ENCODE data around the gene TLN1. TPM values are rescaled to one million over a fixed set of nuclear protein-coding genes. Genes with fewer than 3 reads are reported as not detected.

TLN1 gene
- total RNA-seq, 3 donors from 2014 or later (not counting 1 experiment from before 2014, with no cell fraction given) = 509 to 552 (median 528) TPM

- no peaks in the 10 kb centered on the region for H3K9me3 Mint-ChIP-seq
- H3K4me1 Mint-ChIP-seq = peaks cover 14 to 34% of the 10 kb centered on the region in 2 donors
- Histone ChIP-seq H3K4me1 (ENCODE audit: control insufficient read depth, insufficient read depth, low read length) (peaks cover 27% of the 10 kb centered on the region), H3K9me3 (ENCODE audit: control insufficient read depth, insufficient read depth, low read length) (no peaks in the 10 kb centered on the region), H3K27me3 (ENCODE audit: control insufficient read depth, insufficient read depth, low read length) (no peaks in the 10 kb centered on the region), H3K4me3 (ENCODE audit: low read length) (no peak overlapping the region), H3K27ac (ENCODE audit: low read length) (no peak overlapping the region), H3K36me3 (ENCODE audit: control insufficient read depth, insufficient read depth, low read length) (peaks cover 72% of the 10 kb centered on the region)
- ATAC-seq = no peak
- no peaks in the 10 kb centered on the region for H3K27me3 Mint-ChIP-seq (ENCODE audit: low read depth in 2 of 2)
- 93% methylated on average over 2 of the region's 2 CpGs for WGBS (ENCODE audit: insufficient coverage)
- peak overlapping the region in 1 of 2 donors; percentile 21 for H3K27ac Mint-ChIP-seq
- intact Hi-C loops (cut with micrococcal nuclease) = no loop called here
- DNase-seq = no peak
- H3K4me3 Mint-ChIP-seq = no peak overlapping the region
- TF ChIP-seq, protein P1, sequence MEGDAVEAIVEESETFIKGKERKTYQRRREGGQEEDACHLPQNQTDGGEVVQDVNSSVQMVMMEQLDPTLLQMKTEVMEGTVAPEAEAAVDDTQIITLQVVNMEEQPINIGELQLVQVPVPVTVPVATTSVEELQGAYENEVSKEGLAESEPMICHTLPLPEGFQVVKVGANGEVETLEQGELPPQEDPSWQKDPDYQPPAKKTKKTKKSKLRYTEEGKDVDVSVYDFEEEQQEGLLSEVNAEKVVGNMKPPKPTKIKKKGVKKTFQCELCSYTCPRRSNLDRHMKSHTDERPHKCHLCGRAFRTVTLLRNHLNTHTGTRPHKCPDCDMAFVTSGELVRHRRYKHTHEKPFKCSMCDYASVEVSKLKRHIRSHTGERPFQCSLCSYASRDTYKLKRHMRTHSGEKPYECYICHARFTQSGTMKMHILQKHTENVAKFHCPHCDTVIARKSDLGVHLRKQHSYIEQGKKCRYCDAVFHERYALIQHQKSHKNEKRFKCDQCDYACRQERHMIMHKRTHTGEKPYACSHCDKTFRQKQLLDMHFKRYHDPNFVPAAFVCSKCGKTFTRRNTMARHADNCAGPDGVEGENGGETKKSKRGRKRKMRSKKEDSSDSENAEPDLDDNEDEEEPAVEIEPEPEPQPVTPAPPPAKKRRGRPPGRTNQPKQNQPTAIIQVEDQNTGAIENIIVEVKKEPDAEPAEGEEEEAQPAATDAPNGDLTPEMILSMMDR (IDR thresholded peaks at IDR 0.05) = no peak
- peaks cover 23% of the 10 kb centered on the region for H3K36me3 Mint-ChIP-seq
Measured at GRCh38 chr9:35723426-35723825, 8.6 kb downstream of the TLN1 start.

- peaks cover 98% of the 10 kb centered on the region for H3K36me3 ChIP-seq (ENCODE audit: control insufficient read depth, insufficient read depth, low read length)
- H3K9me3 ChIP-seq (ENCODE audit: control insufficient read depth, insufficient read depth, low read length) = no peaks in the 10 kb centered on the region
- Mint-ChIP-seq H3K27me3 (ENCODE audit: low read depth in 2 of 2) (no peaks in the 10 kb centered on the region), H3K4me3 (no peak overlapping the region), H3K4me1 (peaks cover 7 to 40% of the 10 kb centered on the region in 2 donors), H3K27ac (peak overlapping the region; percentile 58 to 63), H3K36me3 (peaks cover 34% of the 10 kb centered on the region), H3K9me3 (no peaks in the 10 kb centered on the region)
- H3K27ac ChIP-seq (ENCODE audit: low read length) = peak overlapping the region; percentile 29
- no peak overlapping the region for H3K4me3 ChIP-seq (ENCODE audit: low read length)
- intact Hi-C loops (cut with micrococcal nuclease) = no loop called here
- no peak for ATAC-seq
- peaks cover 3% of the 10 kb centered on the region for H3K4me1 ChIP-seq (ENCODE audit: control insufficient read depth, insufficient read depth, low read length)
- no peak for DNase-seq
- WGBS (ENCODE audit: insufficient coverage) = 96% methylated on average over 4 of the region's 4 CpGs
- H3K27me3 ChIP-seq (ENCODE audit: control insufficient read depth, insufficient read depth, low read length) = no peaks in the 10 kb centered on the region
- TF ChIP-seq, protein P1 (IDR thresholded peaks at IDR 0.05) = no peak
Measured at GRCh38 chr9:35719546-35719945, 12.4 kb downstream of the TLN1 start.

DNA sequence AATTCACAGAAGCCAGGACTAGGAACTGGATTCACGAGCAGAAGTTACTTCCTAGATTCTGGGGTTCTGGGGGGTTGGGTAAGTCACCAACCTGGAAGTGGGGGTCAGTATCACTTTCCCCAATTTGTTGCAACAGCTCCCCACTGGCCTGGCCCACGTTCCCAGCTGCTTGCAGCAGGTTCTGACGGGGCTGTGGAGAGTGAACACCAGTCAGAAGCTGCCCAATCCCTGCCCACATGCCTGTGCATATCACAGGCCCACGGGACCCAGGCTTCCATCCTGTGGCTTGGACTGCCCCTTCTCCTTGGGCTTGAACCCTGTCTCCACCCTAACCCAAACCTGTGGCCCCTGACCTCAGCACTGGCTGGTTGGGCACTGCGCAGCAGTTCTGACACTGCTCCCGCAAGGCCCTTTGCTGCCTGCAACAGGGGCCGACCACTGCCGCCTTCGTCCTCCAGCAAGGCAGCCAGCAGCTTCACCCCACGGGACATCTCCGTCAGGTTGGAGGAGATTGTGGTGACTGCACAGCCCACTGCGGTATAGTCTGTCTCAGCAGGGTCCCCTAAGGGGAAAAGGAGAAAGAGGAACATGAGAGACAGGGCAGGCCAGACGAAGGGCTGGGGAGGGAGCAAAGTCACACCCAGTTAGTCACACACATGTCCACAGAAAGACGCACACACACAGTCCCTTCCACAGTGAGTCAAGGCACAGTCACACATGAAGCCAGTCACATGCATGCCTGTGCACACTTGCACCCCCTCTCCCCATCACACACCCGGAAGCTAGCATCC is 13.1 kb downstream of the TLN1 start:
- H3K4me3 Mint-ChIP-seq = no peak overlapping the region
- Histone ChIP-seq H3K36me3 (ENCODE audit: control insufficient read depth, insufficient read depth, low read length) (peaks cover 98% of the 10 kb centered on the region), H3K9me3 (ENCODE audit: control insufficient read depth, insufficient read depth, low read length) (no peaks in the 10 kb centered on the region), H3K27ac (ENCODE audit: low read length) (peak overlapping the region; percentile 29), H3K27me3 (ENCODE audit: control insufficient read depth, insufficient read depth, low read length) (no peaks in the 10 kb centered on the region), H3K4me1 (ENCODE audit: control insufficient read depth, insufficient read depth, low read length) (peaks cover 3% of the 10 kb centered on the region), H3K4me3 (ENCODE audit: low read length) (no peak overlapping the region)
- DNase-seq = no peak
- intact Hi-C loops (cut with micrococcal nuclease) = no loop called here
- 75% methylated on average over 15 of the region's 15 CpGs for WGBS (ENCODE audit: insufficient coverage)
- H3K4me1 Mint-ChIP-seq = peaks cover 4 to 36% of the 10 kb centered on the region in 2 donors
- peaks cover 30% of the 10 kb centered on the region for H3K36me3 Mint-ChIP-seq
- no peaks in the 10 kb centered on the region for H3K27me3 Mint-ChIP-seq (ENCODE audit: low read depth in 2 of 2)
- no peaks in the 10 kb centered on the region for H3K9me3 Mint-ChIP-seq
- peak overlapping the region in 1 of 2 donors; percentile 63 for H3K27ac Mint-ChIP-seq
- TF ChIP-seq, protein P1 (IDR thresholded peaks at IDR 0.05) = no peak
- ATAC-seq = no peak

Measured in natural killer cell (primary cell).